Esophagus (tissue), 2 donors: Measurements from ENCODE around the gene AMN. TPM values are rescaled to one million over a fixed set of nuclear protein-coding genes. Genes with fewer than 3 reads are reported as not detected.
"Not testable (repeated sequence)": the region's sequence is repeated elsewhere in the genome, so short reads cannot be mapped to it uniquely, and the experiment has no call there.

Experiments
- H3K27ac ChIP-seq, 2 donors: one replicate each; pipeline ENCODE4 v1.5.1; 2013; ENCODE audit warnings: low read depth in 2 of 2, mild to moderate bottlenecking in 2 of 2, inconsistent platforms in 1 of 2, low read length in 1 of 2, moderate library complexity in 1 of 2
- H3K27me3 ChIP-seq, 2 donors: one replicate each; pipeline ENCODE4 v1.6.1; 2013; ENCODE audit warnings: low read length in 2 of 2, control low read depth in 1 of 2, mild to moderate bottlenecking in 1 of 2; ENCODE audit not compliant: insufficient read depth in 2 of 2, control insufficient read depth in 1 of 2
- H3K36me3 ChIP-seq, 2 donors: one replicate each; pipeline ENCODE4 v1.6.1; 2013; ENCODE audit warnings: low read length in 1 of 2; ENCODE audit not compliant: control insufficient read depth in 2 of 2, insufficient read depth in 2 of 2
- H3K4me1 ChIP-seq, 2 donors: one replicate each; pipeline ENCODE4 v1.6.1; 2013; ENCODE audit warnings: low read length in 1 of 2; ENCODE audit not compliant: control insufficient read depth in 2 of 2, insufficient read depth in 2 of 2
- H3K4me3 ChIP-seq, 2 donors: one replicate each; pipeline ENCODE4 v1.5.1; 2013; ENCODE audit warnings: low read length in 2 of 2, mild to moderate bottlenecking in 2 of 2, low read depth in 1 of 2, moderate library complexity in 1 of 2
- H3K9me3 ChIP-seq, 2 donors: one replicate each; pipeline ENCODE4 v1.6.1; 2013; ENCODE audit warnings: mild to moderate bottlenecking in 2 of 2, low read depth in 1 of 2, low read length in 1 of 2, moderate library complexity in 1 of 2; ENCODE audit not compliant: control insufficient read depth in 2 of 2, insufficient read depth in 1 of 2
- WGBS, 2 donors: extraction: QIAGEN DNeasy Blood & Tissue Kit; methylation state at CpG; one replicate each; pipeline ENCODE4 v1.1.7; 2013; 5-methylcytosine and 5-hydroxymethylcytosine counted together
- polyA plus RNA-seq, 2 donors: library from polyadenylated mRNA; stranded (reverse); fragments of 200-250 nt; gene quantifications; one replicate each; pipeline ENCODE4 v1.2.3, GENCODE V29; 2013
- donor health status: healthy with polysubstance abuse.
- donor health status: Bipolar disorder and iron deficiency.

AMN gene
- polyA plus RNA-seq: 10 to 100 TPM; 11.8 to 13.8 TPM

DNA sequence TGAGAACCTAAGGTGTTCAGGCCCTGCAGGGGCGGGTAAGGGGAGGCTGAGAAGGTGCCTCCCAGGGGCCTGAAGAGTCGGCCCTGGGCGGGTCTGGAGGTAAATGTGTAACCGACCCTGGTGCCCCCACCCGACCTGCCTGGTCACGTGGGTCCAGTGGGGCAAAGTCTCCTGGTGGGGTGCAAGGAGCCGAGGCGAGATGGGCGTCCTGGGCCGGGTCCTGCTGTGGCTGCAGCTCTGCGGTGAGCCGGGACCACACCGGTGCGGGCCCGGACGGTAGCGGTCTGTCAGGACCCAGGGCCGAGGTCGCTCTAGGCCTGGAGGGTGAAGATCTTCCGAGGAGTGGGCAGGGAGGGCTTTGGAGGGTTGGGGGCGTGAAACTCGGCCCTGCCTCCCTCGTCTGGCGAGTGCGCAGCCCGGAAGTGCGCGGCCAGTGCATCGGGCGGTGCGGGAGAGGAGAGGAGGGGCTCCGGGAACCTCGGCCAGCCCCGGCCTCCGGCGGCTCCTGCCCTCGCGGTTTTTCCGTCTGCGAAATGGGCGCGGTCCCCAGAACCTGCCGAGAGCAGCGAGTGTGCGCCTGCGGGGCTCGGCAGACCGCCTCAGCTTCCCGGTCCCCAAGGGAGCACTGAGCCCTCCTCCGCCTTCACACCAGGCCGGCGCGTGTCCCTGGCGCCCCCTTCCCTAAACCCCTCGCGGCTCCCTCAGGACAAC is at the start of gene AMN:
TSS of gene AMN (plus strand) at position 174 of the 711 bp plus-strand sequence. CDS start at position 200, 26 bp downstream.
- Histone ChIP-seq H3K4me3 (peak within 1 kb of the TSS; percentile 27 to 31), H3K36me3 (no peaks in the 10 kb centered on the region), H3K27me3 (peaks cover 0 to 7% of the 10 kb centered on the region in 2 donors), H3K9me3 (peaks cover 0 to 7% of the 10 kb centered on the region in 2 donors), H3K4me1 (peaks cover 2 to 18% of the 10 kb centered on the region in 2 donors), H3K27ac (no peak within 1 kb of the TSS)
- 9 to 11% methylated on average over 42 to 56 of the region's 56 CpGs for WGBS, 2 donors

DNA sequence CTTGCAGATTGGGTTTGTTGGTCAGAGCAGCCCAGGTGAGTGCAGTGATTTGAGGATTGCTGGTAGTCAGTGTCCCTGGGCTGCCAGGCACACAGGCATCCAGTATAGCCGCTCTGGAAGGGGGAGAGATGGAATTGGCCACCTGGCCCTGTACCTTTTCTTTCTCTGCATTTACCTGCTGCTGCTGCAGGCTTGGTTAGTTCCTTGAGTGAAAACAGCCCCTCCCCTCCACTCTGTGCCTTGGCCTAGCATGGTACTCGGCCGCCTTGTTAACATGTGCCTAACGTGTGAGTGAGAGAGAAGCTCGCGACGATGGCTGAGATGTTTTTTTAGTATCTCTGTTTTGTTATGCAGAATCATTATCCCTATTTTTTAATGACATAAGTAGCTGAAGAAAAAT is 49.3 kb upstream of the AMN start:
- WGBS, 2 donors: 81 to 93% methylated on average over 7 of the region's 7 CpGs
- Histone ChIP-seq H3K4me1 (peaks cover 0 to 3% of the 10 kb centered on the region in 2 donors), H3K27me3 (no peaks in the 10 kb centered on the region), H3K27ac (no peak overlapping the region), H3K4me3 (no peak overlapping the region), H3K9me3 (no peaks in the 10 kb centered on the region), H3K36me3 (peaks cover 6 to 32% of the 10 kb centered on the region in 2 donors)

DNA sequence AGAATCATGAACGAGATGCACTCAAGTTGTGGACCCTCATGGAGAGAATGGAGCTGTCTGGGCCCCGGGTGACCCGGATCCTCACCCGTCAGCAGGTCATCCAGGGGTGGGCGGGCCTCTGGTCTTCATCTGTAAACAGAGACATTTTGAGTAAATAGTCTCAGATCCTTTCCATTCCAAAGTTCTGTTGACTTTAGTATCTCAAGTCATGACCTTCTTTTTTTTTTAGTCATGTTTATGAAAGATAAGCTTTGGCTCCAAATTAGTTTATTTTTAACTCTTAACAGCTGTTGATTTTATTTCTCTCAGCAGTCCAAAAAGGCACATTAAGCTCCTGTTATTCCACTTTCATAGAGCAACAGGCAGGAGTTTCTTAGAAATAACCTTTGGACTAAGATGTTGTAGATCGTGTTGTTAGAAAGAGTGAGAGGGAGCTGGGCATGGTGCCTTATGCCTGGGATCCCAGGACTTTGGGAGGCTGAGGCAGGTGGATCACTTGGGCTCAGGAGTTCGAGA is 48.9 kb upstream of the AMN start:
- H3K36me3 ChIP-seq: peaks cover 6 to 32% of the 10 kb centered on the region in 2 donors
- H3K27ac ChIP-seq: no peak overlapping the region
- H3K27me3 ChIP-seq: no peaks in the 10 kb centered on the region
- H3K9me3 ChIP-seq: no peaks in the 10 kb centered on the region
- no peak overlapping the region for H3K4me3 ChIP-seq
- 72 to 81% methylated on average over 7 of the region's 7 CpGs for WGBS, 2 donors
- H3K4me1 ChIP-seq: peaks cover 0 to 3% of the 10 kb centered on the region in 2 donors

DNA sequence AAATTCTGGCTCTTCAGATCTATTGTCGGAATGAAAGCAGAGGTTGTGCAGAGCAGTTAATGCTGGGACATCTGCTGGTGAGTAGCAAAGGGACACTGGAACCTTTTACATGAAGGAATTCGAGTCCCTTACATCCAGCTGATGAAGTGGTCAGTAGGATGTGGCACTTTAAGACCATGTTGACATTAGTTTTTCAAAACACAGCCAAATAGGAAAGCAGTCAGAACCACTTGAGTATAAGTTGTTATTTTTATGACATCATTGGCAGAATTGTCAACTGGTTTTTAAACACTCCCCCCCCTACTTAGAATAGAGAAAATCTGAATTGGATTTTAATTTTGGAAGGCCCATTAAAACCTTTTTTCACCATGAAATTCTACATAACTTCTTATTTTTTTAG is 46.8 kb upstream of the AMN start:
- H3K27me3 ChIP-seq: no peaks in the 10 kb centered on the region
- H3K4me1 ChIP-seq: peaks cover 0 to 6% of the 10 kb centered on the region in 2 donors
- no peak overlapping the region for H3K27ac ChIP-seq
- H3K36me3 ChIP-seq: peaks cover 6 to 29% of the 10 kb centered on the region in 2 donors
- no peak overlapping the region for H3K4me3 ChIP-seq
- no peaks in the 10 kb centered on the region for H3K9me3 ChIP-seq
- 89 to 92% methylated on average over 2 of the region's 2 CpGs for WGBS, 2 donors

DNA sequence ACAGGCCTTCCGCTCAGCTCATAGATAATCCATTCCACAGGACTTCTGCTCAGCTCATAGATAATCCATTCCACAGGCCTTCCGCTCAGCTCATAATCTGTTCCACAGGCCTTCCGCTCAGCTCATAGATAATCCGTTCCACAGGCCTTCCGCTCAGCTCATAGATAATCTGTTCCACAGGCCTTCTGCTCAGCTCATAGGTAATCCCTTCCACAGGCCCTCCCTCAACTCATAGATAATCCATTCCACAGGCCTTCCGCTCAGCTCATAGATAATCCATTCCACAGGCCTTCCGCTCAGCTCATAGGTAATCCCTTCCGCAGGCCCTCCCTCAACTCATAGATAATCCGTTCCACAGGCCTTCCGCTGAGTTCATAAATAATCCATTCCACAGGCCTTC is 45.0 kb upstream of the AMN start:
- H3K9me3 ChIP-seq, H3K27me3 ChIP-seq, H3K27ac ChIP-seq, H3K4me1 ChIP-seq, H3K4me3 ChIP-seq: not testable (repeated sequence)
- H3K36me3 ChIP-seq: peaks cover 6 to 15% of the 10 kb centered on the region in 2 donors
- WGBS, 2 donors: 96 to 98% methylated on average over 10 of the region's 10 CpGs

DNA sequence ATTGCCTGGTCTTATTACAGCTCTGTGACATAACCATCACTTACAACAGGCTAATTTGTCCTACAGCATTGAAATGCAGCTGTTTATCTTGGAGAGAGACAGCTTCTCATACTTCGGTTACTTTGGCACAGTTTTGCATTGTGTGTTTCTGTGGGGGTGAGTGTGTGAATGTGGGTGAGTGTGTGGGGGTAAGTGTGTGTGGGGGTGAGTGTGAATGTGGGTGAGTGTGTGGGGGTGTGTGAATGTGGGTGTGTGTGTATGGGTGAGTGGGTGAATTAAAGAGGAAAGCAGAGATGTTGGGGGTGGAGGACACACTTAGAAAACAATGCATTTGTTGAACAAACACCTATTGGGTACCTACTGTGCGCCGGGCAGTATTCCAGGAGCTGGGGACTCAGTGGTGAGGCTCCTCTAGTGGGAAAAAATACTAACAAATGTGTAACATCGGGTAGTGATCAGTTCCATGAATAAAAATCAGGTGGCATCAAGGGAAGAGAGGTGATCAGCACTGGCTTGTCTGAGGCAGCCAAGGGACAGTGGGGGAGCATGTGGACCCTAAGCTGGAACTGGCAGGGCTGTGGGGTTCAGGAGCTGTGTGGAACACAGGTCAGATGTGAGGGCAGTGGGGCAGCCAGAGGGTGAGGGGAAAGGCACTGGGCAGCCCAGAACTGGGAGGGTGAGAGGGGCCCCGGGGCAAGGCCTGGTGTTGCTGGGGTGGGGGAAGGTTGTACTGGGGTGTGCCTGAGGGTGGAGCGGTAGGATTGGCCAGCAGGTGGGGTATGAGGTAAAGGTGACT is 44.1 kb upstream of the AMN start:
- no peak overlapping the region for H3K27ac ChIP-seq
- H3K27me3 ChIP-seq: no peaks in the 10 kb centered on the region
- H3K36me3 ChIP-seq: peaks cover 6 to 12% of the 10 kb centered on the region in 2 donors
- no peak overlapping the region for H3K4me3 ChIP-seq
- peaks cover 0 to 3% of the 10 kb centered on the region in 2 donors for H3K4me1 ChIP-seq
- WGBS, 2 donors: 84% methylated on average over 6 of the region's 6 CpGs
- no peaks in the 10 kb centered on the region for H3K9me3 ChIP-seq

DNA sequence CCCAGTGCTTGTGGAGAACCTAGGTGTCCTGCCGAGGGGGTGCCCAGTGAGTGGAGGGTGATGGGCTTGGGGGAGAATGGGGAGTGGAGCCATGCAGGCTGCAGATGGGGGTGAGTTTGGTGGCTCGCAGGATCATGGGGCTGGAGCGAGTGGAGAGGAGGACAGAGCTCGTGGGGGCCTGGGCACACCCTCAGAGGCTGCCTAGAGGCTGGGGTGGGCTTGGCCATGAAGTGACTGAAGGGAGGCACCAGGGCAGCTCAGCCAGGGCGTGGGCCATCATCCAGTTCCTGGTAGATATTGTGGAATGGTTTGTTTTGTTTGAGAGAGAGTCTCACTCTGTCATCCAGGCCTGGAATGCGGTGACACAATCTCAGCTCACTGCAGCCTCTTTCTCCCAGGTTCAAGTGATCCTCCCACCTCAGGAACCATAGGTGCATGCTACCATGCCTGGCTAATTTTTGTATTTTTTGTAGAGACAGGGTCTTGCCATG is 43.4 kb upstream of the AMN start:
- Histone ChIP-seq H3K4me3 (no peak overlapping the region), H3K4me1 (peaks cover 0 to 3% of the 10 kb centered on the region in 2 donors), H3K9me3 (no peaks in the 10 kb centered on the region), H3K27ac (no peak overlapping the region), H3K27me3 (no peaks in the 10 kb centered on the region), H3K36me3 (peaks cover 6 to 10% of the 10 kb centered on the region in 2 donors)
- WGBS, 2 donors: 91 to 92% methylated on average over 6 of the region's 6 CpGs

DNA sequence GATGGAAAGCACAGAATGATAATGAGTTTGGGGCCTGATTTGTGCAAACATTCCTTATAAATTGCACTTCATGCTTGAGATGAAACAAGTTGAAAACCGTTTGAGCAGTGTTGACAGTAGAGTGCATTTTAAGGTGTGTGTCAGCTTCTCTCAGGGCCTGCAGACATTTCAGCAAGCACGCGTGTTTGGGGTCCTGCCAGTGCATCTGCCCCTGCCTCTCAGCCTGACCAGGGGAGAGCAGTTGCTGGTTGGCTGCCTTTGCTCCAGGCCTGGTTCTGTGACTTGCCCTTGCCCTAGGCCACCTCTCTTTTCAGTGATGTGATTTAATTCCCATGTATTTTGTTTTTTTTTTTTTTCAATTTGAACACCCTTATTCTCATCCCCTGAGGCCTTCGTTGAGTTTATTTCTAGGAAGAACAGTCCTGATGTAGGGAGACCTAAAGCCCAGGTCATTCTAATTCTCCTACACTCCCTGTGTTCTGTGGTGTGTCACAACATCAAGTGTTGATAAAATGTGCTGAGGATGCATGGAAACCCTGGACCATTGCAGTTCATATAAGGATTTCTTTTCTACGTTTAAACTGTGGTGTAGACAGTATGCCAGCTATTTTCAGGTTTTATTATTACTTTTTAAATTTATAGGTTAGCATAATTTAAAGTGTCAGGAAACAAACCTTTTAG is 40.1 kb upstream of the AMN start:
- 70 to 81% methylated on average over 5 of the region's 5 CpGs for WGBS, 2 donors
- Histone ChIP-seq H3K36me3 (peaks cover 0 to 7% of the 10 kb centered on the region in 2 donors), H3K4me1 (peaks cover 0 to 3% of the 10 kb centered on the region in 2 donors), H3K27me3 (no peaks in the 10 kb centered on the region), H3K27ac (no peak overlapping the region), H3K4me3 (no peak overlapping the region), H3K9me3 (no peaks in the 10 kb centered on the region)

DNA sequence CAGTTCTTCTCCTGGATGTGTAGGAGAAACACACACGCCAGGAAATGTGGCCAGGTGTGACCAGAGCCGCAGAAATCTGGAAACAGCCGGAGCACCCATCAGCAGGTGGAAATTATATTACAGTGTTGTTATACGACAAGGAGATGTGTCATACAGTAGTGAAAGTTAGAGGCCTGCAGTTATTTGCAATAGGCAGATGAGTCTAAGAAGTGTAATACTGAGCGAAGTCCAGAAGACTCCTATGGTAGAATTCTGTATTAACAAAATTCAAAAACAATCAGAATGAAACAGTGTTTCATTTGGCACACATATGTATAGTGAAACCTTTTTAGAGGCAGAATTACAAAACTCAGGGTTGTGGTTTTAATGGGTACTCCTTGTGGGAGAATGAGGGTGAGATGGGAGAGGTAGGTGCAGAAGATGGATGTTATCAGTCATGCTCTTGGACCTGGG is 39.3 kb upstream of the AMN start:
- WGBS, 2 donors: 89% methylated on average over 5 of the region's 5 CpGs
- Histone ChIP-seq H3K4me3 (no peak overlapping the region), H3K9me3 (no peaks in the 10 kb centered on the region), H3K4me1 (peaks cover 0 to 4% of the 10 kb centered on the region in 2 donors), H3K27me3 (no peaks in the 10 kb centered on the region), H3K27ac (no peak overlapping the region), H3K36me3 (peaks cover 0 to 7% of the 10 kb centered on the region in 2 donors)
